ENCODE measurements around the gene SORL1.
A peak's percentile ranks its signal among the peaks of the same experiment; 100 is the strongest.

The SORL1 gene

DNA sequence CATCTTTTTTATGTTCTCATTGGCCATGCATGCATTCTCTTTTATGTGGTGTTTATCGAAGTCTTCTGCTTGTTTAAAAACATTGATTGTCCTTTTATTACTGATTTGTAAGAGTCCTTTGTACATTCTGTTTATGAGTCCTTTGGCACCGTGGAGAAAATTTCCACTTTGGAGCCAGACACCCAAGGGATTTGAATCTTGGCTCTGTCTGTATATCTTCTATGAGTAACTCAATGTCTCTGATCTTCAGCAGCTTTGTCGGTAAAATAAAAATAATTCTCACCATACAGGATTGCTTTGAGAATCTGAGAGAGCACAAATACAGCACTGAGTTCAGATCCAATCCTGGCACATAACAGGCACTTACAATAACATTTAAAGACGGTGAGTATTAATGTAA, 12.8 kb upstream of the SORL1 start:
- H3K4me1 ChIP-seq = peaks cover 0 to 29% (median 14%) of the 10 kb centered on the region in 4 donors
- no peak overlapping the region for H3K4me3 ChIP-seq
- DNase-seq = no peak
- intact Hi-C loops (cut with DNase I; ENCODE audit: low total_unique reads) = no loop called here
- TF ChIP-seq, protein P1, sequence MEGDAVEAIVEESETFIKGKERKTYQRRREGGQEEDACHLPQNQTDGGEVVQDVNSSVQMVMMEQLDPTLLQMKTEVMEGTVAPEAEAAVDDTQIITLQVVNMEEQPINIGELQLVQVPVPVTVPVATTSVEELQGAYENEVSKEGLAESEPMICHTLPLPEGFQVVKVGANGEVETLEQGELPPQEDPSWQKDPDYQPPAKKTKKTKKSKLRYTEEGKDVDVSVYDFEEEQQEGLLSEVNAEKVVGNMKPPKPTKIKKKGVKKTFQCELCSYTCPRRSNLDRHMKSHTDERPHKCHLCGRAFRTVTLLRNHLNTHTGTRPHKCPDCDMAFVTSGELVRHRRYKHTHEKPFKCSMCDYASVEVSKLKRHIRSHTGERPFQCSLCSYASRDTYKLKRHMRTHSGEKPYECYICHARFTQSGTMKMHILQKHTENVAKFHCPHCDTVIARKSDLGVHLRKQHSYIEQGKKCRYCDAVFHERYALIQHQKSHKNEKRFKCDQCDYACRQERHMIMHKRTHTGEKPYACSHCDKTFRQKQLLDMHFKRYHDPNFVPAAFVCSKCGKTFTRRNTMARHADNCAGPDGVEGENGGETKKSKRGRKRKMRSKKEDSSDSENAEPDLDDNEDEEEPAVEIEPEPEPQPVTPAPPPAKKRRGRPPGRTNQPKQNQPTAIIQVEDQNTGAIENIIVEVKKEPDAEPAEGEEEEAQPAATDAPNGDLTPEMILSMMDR (IDR thresholded peaks at IDR 0.05) = no peak
- H3K27ac ChIP-seq = peak overlapping the region in 1 of 2 donors; percentile 51
- H3K9me3 ChIP-seq = no peaks in the 10 kb centered on the region
- no peaks in the 10 kb centered on the region for H3K27me3 ChIP-seq
- H3K36me3 ChIP-seq = no peaks in the 10 kb centered on the region

DNA sequence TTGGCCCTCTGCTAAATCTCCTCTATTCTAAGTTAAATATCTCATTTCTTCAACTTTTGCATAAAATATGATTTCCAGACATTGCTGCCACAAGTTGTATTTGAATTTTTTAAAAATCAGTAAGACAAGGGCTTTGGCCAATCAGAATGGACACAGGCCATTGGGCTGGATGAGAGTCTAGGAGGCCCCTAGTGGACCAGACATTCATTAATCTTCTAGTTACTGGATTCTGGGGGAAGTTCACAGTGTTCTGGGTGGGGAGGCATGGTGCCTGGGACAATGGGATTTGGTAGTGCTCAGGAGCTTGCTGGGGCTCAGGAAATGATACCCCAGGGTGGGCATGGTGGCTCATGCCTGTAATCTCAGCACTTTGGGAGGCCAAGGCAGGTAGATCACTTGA, 12.4 kb upstream of the SORL1 start:
- Histone ChIP-seq H3K4me3 (no peak overlapping the region), H3K27ac (peak overlapping the region; percentile 18 to 51), H3K36me3 (no peaks in the 10 kb centered on the region), H3K27me3 (no peaks in the 10 kb centered on the region), H3K4me1 (peaks cover 0 to 29% (median 14%) of the 10 kb centered on the region in 4 donors), H3K9me3 (no peaks in the 10 kb centered on the region)
- TF ChIP-seq, protein P1 (IDR thresholded peaks at IDR 0.05) = no peak
- DNase-seq = no peak
- intact Hi-C loops (cut with DNase I; ENCODE audit: low total_unique reads) = no loop called here

DNA sequence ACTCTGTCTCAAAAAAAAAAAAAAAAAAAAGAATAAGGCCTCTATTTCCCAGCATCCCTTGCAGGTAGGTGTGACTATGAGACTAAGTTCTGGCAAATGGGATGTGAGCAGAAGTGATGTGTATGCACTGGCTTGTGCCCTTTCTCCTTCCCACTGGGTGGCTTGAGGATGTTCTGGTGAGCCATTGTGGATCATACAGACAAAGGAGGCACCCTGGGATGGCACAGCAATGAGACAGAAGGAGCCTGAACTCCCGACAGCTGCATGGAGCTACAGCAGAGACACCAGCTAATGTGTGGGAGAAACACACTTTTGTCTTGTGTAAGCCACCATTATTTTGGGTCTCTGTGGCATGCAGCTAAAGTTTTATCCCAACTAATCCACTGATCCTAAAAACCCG, 10.6 kb upstream of the SORL1 start:
- no peak for DNase-seq
- TF ChIP-seq, protein P1 (IDR thresholded peaks at IDR 0.05) = no peak
- Histone ChIP-seq H3K27ac (no peak overlapping the region), H3K4me1 (peaks cover 0 to 29% (median 14%) of the 10 kb centered on the region in 4 donors), H3K4me3 (no peak overlapping the region), H3K36me3 (no peaks in the 10 kb centered on the region), H3K27me3 (no peaks in the 10 kb centered on the region), H3K9me3 (no peaks in the 10 kb centered on the region)
- intact Hi-C loops (cut with DNase I; ENCODE audit: low total_unique reads) = no loop called here

DNA sequence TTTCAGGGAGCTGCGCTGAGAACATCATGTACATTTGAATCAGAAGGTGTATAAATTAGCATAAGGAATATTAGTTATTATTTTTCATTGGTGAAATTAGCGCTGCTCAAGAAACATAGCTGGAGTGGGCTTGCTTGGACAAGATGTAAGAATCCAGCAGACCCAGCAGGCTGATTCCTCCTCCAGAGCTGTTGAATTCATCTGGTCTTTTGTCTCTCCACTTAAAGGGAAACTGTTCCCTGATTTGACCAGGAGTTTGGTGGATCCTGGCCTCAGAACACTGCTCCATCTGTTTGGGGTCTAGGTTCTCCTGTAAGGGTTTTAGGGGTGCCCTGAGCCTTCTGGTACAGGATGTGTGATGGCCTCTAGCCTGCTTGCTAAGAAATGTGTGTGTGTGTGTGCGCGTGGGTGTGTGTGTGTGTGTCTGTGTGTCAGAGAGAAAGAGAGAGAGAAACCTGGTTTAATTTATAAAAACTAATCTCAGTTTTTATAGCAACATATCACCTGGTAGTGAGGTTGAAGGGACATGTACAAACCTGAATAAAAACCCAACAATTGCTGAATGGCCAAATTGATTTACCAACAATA, 8.3 kb upstream of the SORL1 start:
- no peak for DNase-seq
- Histone ChIP-seq H3K9me3 (no peaks in the 10 kb centered on the region), H3K27me3 (no peaks in the 10 kb centered on the region), H3K4me1 (peaks cover 0 to 16% (median 8%) of the 10 kb centered on the region in 4 donors), H3K36me3 (no peaks in the 10 kb centered on the region), H3K27ac (no peak overlapping the region), H3K4me3 (no peak overlapping the region)
- intact Hi-C loops (cut with DNase I; ENCODE audit: low total_unique reads) = no loop called here
- TF ChIP-seq, protein P1 (IDR thresholded peaks at IDR 0.05) = no peak

DNA sequence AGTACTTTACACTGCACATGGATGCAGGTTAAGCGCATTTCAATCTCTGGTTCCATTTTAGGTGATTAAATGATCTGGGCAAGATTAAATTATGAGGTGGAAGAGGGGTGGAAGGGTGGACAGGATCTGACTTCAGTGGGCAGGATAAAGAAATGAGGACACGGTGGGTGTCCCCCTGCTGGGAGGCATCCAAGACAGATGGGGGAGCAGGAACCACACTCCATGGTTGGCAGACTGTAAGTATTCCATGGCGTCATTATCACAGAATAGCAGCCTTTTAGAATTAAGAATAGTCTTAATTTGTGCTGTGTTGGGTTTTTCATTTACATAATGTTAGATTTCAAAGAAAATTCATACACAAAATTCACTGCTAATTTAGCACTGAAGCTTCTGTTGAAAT, 7.6 kb upstream of the SORL1 start:
- peaks cover 0 to 9% (median 2%) of the 10 kb centered on the region in 4 donors for H3K4me1 ChIP-seq
- H3K9me3 ChIP-seq = no peaks in the 10 kb centered on the region
- intact Hi-C loops (cut with DNase I; ENCODE audit: low total_unique reads) = no loop called here
- TF ChIP-seq, protein P1 (IDR thresholded peaks at IDR 0.05) = no peak
- DNase-seq = no peak
- no peaks in the 10 kb centered on the region for H3K36me3 ChIP-seq
- no peaks in the 10 kb centered on the region for H3K27me3 ChIP-seq
- H3K27ac ChIP-seq = no peak overlapping the region
- no peak overlapping the region for H3K4me3 ChIP-seq
